H1 (cell line): ENCODE results near the gene MRPL4. TPM values are rescaled to one million over a fixed set of nuclear protein-coding genes. Genes with fewer than 3 reads are reported as not detected.
A peak's percentile ranks its signal among the peaks of the same experiment; 100 is the strongest.

Source experiments
- CTCF ChIA-PET: fragments of 300-600 bp; sonication (Branson Sonifier 250); formaldehyde crosslinking; loops from one replicate; lab custom pipeline; 2021; ENCODE audit not compliant: partially characterized antibody; lab: Charles Lee
- POLR2A ChIA-PET: fragments of 300-600 bp; sonication (Branson Sonifier 250); formaldehyde crosslinking; loops from one replicate; lab custom pipeline; 2021; ENCODE audit warnings: inconsistent platforms; ENCODE audit not compliant: partially characterized antibody; lab: Charles Lee
- DNase-seq, 2 experiments: peaks; one replicate each; pipeline versions ENCODE4 v3.0.0 to v3.0.0-alpha.2; 2010 to 2022; ENCODE audit warnings: low spot score in 2 of 2, low read depth in 1 of 2, mixed read lengths in 1 of 2
- FAIRE-seq: peaks from 2 replicates; lab custom pipeline; 2011; peaks lifted over from hg19 to GRCh38; lab: Jason Lieb, UNC
- H2AFZ ChIP-seq: 2 replicates; pipeline ENCODE4 v1.8.1; 2012; ENCODE audit warnings: low read length, inconsistent platforms
- H2AK5ac ChIP-seq: 2 replicates; pipeline ENCODE4 v1.6.1; 2013; ENCODE audit warnings: low read depth, low read length
- H2BK120ac ChIP-seq: replicated peaks from 2 replicates; pipeline ENCODE3; 2013; ENCODE audit warnings: low read depth, low read length, inconsistent platforms
- H2BK12ac ChIP-seq: 2 replicates; pipeline ENCODE4 v1.6.1; 2013; ENCODE audit warnings: low read depth, low read length
- H2BK15ac ChIP-seq: 2 replicates; pipeline ENCODE4 v1.6.1; 2013; ENCODE audit warnings: low read length
- H2BK20ac ChIP-seq: 2 replicates; pipeline ENCODE4 v1.6.1; 2013; ENCODE audit warnings: low read length
- H2BK5ac ChIP-seq: 2 replicates; pipeline ENCODE4 v1.6.1; 2013; ENCODE audit warnings: low read depth, low read length
- H3K14ac ChIP-seq: 2 replicates; pipeline ENCODE4 v1.6.1; 2013; ENCODE audit warnings: inconsistent platforms; ENCODE audit not compliant: insufficient read length
- H3K18ac ChIP-seq: 2 replicates; pipeline ENCODE4 v1.6.1; 2013; ENCODE audit warnings: low read length; ENCODE audit errors: extremely low read depth
- H3K23ac ChIP-seq: 2 replicates; pipeline ENCODE4 v1.6.1; 2013; ENCODE audit warnings: inconsistent platforms; ENCODE audit not compliant: insufficient read length
- H3K23me2 ChIP-seq: 2 replicates; pipeline ENCODE4 v1.6.1; 2013; ENCODE audit warnings: low read depth, low read length
- H3K27ac ChIP-seq: 2 replicates; pipeline ENCODE4 v1.6.1; 2011; ENCODE audit warnings: low read depth, low read length, inconsistent platforms
- H3K27me3 ChIP-seq, 4 experiments: replicated peaks in 1 of 4; 1 replicate in 1 of 4; 2 replicates in 3 of 4; pipeline versions ENCODE4 v1.6.1 to v1.8.1; 2011 to 2013; ENCODE audit warnings: low read length in 3 of 4, mild to moderate bottlenecking in 3 of 4, inconsistent platforms in 2 of 4, mixed read lengths in 2 of 4, moderate library complexity in 1 of 4; ENCODE audit not compliant: control insufficient read depth in 3 of 4, insufficient read depth in 3 of 4; ENCODE audit errors: extremely low read depth in 1 of 4
- H3K36me3 ChIP-seq, 4 experiments: 2 replicates each; pipeline versions ENCODE4 v1.6.1 to v1.8.1; 2011 to 2013; ENCODE audit warnings: mild to moderate bottlenecking in 4 of 4, low read length in 3 of 4, moderate library complexity in 2 of 4, control low read depth in 1 of 4, inconsistent platforms in 1 of 4; ENCODE audit not compliant: insufficient read depth in 4 of 4, control insufficient read depth in 2 of 4
- H3K4ac ChIP-seq: replicated peaks from 2 replicates; pipeline ENCODE3; 2013; ENCODE audit warnings: low read length, low read depth, mixed read lengths, inconsistent platforms; ENCODE audit not compliant: insufficient read length
- H3K4me1 ChIP-seq, 4 experiments: replicated peaks in 1 of 4; 1 replicate in 1 of 4; 2 replicates in 3 of 4; pipeline versions ENCODE4 v1.6.1 to v1.8.1; 2011 to 2013; ENCODE audit warnings: low read length in 3 of 4, inconsistent platforms in 2 of 4, mixed read lengths in 1 of 4; ENCODE audit not compliant: insufficient read depth in 4 of 4, control insufficient read depth in 3 of 4
- H3K4me2 ChIP-seq, 2 experiments: 2 replicates each; pipeline versions ENCODE4 v1.6.1 to v1.8.1; 2011 to 2013; ENCODE audit warnings: low read depth in 2 of 2, low read length in 2 of 2, control low read depth in 1 of 2, inconsistent platforms in 1 of 2, mild to moderate bottlenecking in 1 of 2; ENCODE audit not compliant: insufficient read depth in 1 of 2
- H3K4me3 ChIP-seq, 4 experiments: fragments of 200-600, 300-600 bp in 1 of 4; sonication (generic), shearing (Covaris generic), sonication (Bioruptor Twin) in 1 of 4; 2 replicates each; pipeline versions ENCODE4 v1.5.1 to v1.8.1; 2011 to 2016; ENCODE audit warnings: low read length in 4 of 4, low read depth in 3 of 4, control low read depth in 2 of 4, inconsistent platforms in 2 of 4, mild to moderate bottlenecking in 2 of 4, mixed read lengths in 1 of 4, moderate library complexity in 1 of 4; ENCODE audit not compliant: insufficient read depth in 2 of 4; ENCODE audit errors: extremely low read depth in 1 of 4
- H3K56ac ChIP-seq: replicated peaks from 2 replicates; pipeline ENCODE3; 2013; ENCODE audit warnings: low read depth, mild to moderate bottlenecking, mixed read lengths, low read length, inconsistent platforms; ENCODE audit not compliant: insufficient read length
- H3K79me1 ChIP-seq: 2 replicates; pipeline ENCODE4 v1.6.1; 2013; ENCODE audit warnings: low read depth, low read length, control low read depth
- H3K79me2 ChIP-seq, 2 experiments: 2 replicates each; pipeline versions ENCODE4 v1.6.1 to v1.8.1; 2012 to 2013; ENCODE audit warnings: low read length in 2 of 2, mild to moderate bottlenecking in 2 of 2, inconsistent platforms in 1 of 2; ENCODE audit not compliant: insufficient read depth in 2 of 2, control insufficient read depth in 1 of 2
- H3K9ac ChIP-seq, 4 experiments: replicated peaks in 1 of 4; 1 replicate in 1 of 4; 2 replicates in 3 of 4; pipeline versions ENCODE4 v1.6.1 to v1.8.1; 2011 to 2013; ENCODE audit warnings: low read depth in 3 of 4, low read length in 3 of 4, control low read depth in 2 of 4, mild to moderate bottlenecking in 2 of 4, moderate library complexity in 2 of 4, inconsistent platforms in 1 of 4; ENCODE audit errors: extremely low read depth in 1 of 4
- H3K9me3 ChIP-seq, 2 experiments: 2 replicates each; pipeline versions ENCODE4 v1.6.1 to v1.8.1; 2012 to 2013; ENCODE audit warnings: mild to moderate bottlenecking in 2 of 2, moderate library complexity in 2 of 2, control low read depth in 1 of 2, inconsistent platforms in 1 of 2, low read depth in 1 of 2, low read length in 1 of 2, mixed read lengths in 1 of 2; ENCODE audit not compliant: insufficient read depth in 2 of 2
- H4K20me1 ChIP-seq, 2 experiments: replicated peaks in 1 of 2; 2 replicates each; pipeline versions ENCODE3 to v1.8.1; 2011 to 2013; ENCODE audit warnings: inconsistent platforms in 2 of 2, low read length in 2 of 2, mild to moderate bottlenecking in 1 of 2; ENCODE audit not compliant: insufficient read depth in 2 of 2, control insufficient read depth in 1 of 2
- H4K5ac ChIP-seq: 2 replicates; pipeline ENCODE4 v1.6.1; 2013; ENCODE audit warnings: low read length, low read depth, mixed read lengths, inconsistent platforms; ENCODE audit not compliant: insufficient read length
- H4K8ac ChIP-seq: 2 replicates; pipeline ENCODE4 v1.8.0; 2013; ENCODE audit warnings: mild to moderate bottlenecking, moderate library complexity, low read length, inconsistent platforms; ENCODE audit not compliant: insufficient read depth; ENCODE audit errors: extremely low read depth
- H4K91ac ChIP-seq: replicated peaks from 2 replicates; pipeline ENCODE3; 2013; ENCODE audit warnings: low read length, mixed read lengths, inconsistent platforms; ENCODE audit not compliant: insufficient read length
- ATF3 ChIP-seq: IDR thresholded peaks from 2 replicates; pipeline ENCODE4 v1.6.1; 2011; ENCODE audit warnings: low read depth, mild to moderate bottlenecking, low read length; ENCODE audit not compliant: insufficient read depth
- BRCA1 ChIP-seq: IDR thresholded peaks from 2 replicates; pipeline ENCODE4 v1.6.1; 2012; ENCODE audit warnings: low read depth, low read length, improper control_type of control experiment
- KDM4A ChIP-seq: IDR thresholded peaks from one replicate; pipeline ENCODE4 v1.7.1; 2012; ENCODE audit warnings: low read depth, mild to moderate bottlenecking, moderate library complexity, low read length, inconsistent platforms; ENCODE audit not compliant: severe bottlenecking
- POLR2AphosphoS5 ChIP-seq: IDR thresholded peaks from 2 replicates; pipeline ENCODE4 v1.6.1; 2011; ENCODE audit warnings: low read depth, low read length
- RBBP5 ChIP-seq: IDR thresholded peaks from 2 replicates; pipeline ENCODE4 v1.7.1; 2012; ENCODE audit warnings: low read depth, mild to moderate bottlenecking, inconsistent platforms, low read length, moderate library complexity, borderline replicate concordance
- SUZ12 ChIP-seq: fragments of 200-600 bp; sonication (generic); IDR thresholded peaks from 2 replicates; pipeline ENCODE4 v1.6.1; 2012; ENCODE audit warnings: mild to moderate bottlenecking, inconsistent platforms, low read length, moderate library complexity, mixed read lengths
- WGBS, 2 experiments: shearing (Covaris generic) in 1 of 2; methylation state at CpG; one replicate each; pipeline versions ENCODE4 v1.1.6 to v1.1.7; 2013 to 2015; ENCODE audit warnings: low lambda C conversion rate in 2 of 2, mixed read lengths in 2 of 2, inconsistent platforms in 1 of 2, low coverage in 1 of 2, missing lambda C conversion rate in 1 of 2; ENCODE audit not compliant: insufficient replicate concordance in 2 of 2, insufficient coverage in 1 of 2, insufficient read length in 1 of 2; ENCODE audit errors: extremely low coverage in 1 of 2, missing lambda C conversion rate in 1 of 2; 5-methylcytosine and 5-hydroxymethylcytosine counted together
- long read RNA-seq, 2 experiments: library from RNA in 1 of 2; library from capped mRNA in 1 of 2; stranded (forward); transcript quantifications; one replicate each; pipeline ENCODE4 v2.0.0, GENCODE V29; 2021; ENCODE audit warnings: inconsistent platforms in 1 of 2
- polyA minus RNA-seq, 3 experiments: library from RNA; depleted of rRNA, polyadenylated mRNA; stranded (reverse); fragments of >200 nt; gene quantifications; 1 replicate in 2 of 3; 2 replicates in 1 of 3; pipeline ENCODE4 v1.2.3, GENCODE V29; 2011
- polyA plus RNA-seq, 7 experiments: library from polyadenylated mRNA; depleted of rRNA in 3 of 7; stranded (reverse) in 5 of 7; unstranded in 2 of 7; fragments of >200 nt in 5 of 7; fragments of 200-250 nt in 2 of 7; gene quantifications; 1 replicate in 5 of 7; 2 replicates in 1 of 7; 4 replicates in 1 of 7; pipeline versions ENCODE4 v1.2.1 to v1.2.3, GENCODE V29; 2011 to 2013; ENCODE audit warnings: missing spikeins in 2 of 7, mixed read lengths in 2 of 7
- total RNA-seq: library from RNA; stranded (reverse); fragmentation: NEBNext Ultra II Directional; extraction: Animal tissue kit (Norgen Biotek cat#: 25700); gene quantifications from 2 replicates; pipeline ENCODE4 v1.2.1, GENCODE V29; 2021

Gene MRPL4
- 82.3 and 90.7 TPM in 2 replicates for total RNA-seq
- 187 and 282 TPM in 2 replicates for polyA plus RNA-seq (2011; rRNA removed)
- 114 TPM for polyA plus RNA-seq (2011; cell fraction: cytosol; rRNA removed)
- polyA plus RNA-seq (2011; cell fraction: nucleus; rRNA removed) = 147 TPM
- 52.4 to 94.1 TPM (median 90.4 TPM) in 4 replicates for polyA plus RNA-seq (2012, experiment 1 of 2)
- 93.0 TPM for polyA plus RNA-seq (2012, experiment 2 of 2)
- 71.0 TPM for polyA plus RNA-seq (2013, experiment 1 of 2)
- polyA plus RNA-seq (2013, experiment 2 of 2) = 66.3 TPM
- polyA minus RNA-seq (2011; rRNA and poly(A)+ RNA removed) = 18.3 and 19.8 TPM in 2 replicates
- 38.4 TPM for polyA minus RNA-seq (2011; cell fraction: cytosol; rRNA and poly(A)+ RNA removed)
- polyA minus RNA-seq (2011; cell fraction: nucleus; rRNA and poly(A)+ RNA removed) = 34.5 TPM
- long read RNA-seq, experiment 1, transcript MRPL4-201 (9 exons, 1,455 nt) = major isoform, 43 of 145 reads
- long read RNA-seq, experiment 1, partial matches to known transcripts = 75 of 145 reads
- long read RNA-seq, experiment 1, other reads (novel, unspliced or antisense) = 25 of 145 reads
- long read RNA-seq, experiment 2, partial matches to known transcripts = 7 of 9 reads
- long read RNA-seq, experiment 2, other reads (novel, unspliced or antisense) = 1 of 9 reads

- peaks cover 5% of the 10 kb centered on the region for H3K23me2 ChIP-seq
- no peak within 1 kb of the TSS for H2BK20ac ChIP-seq
- peaks cover 0 to 4% (median 1%) of the 10 kb centered on the region in 4 experiments; a peak in 1 of 7 replicates for H3K4me1 ChIP-seq
- WGBS, 2 experiments = 1% methylated on average over 66 of the region's 77 CpGs; no CpG with 5 or more reads in 1 of the 2 experiments
- H2BK15ac ChIP-seq = peak within 1 kb of the TSS; percentile 83; the same call in 1 of the 2 replicates
- H3K56ac ChIP-seq = peak within 1 kb of the TSS; percentile 97
- H3K4ac ChIP-seq = peak within 1 kb of the TSS; percentile 4
- POLR2A ChIA-PET = interaction anchor here (1.0 to 3.8 kb wide), 12 partner anchors 8 to 164 kb away, joined by 3 to 14 read pairs (median 3); partner anchors contain the start of genes DNMT1, ICAM5 and S1PR2
- H3K9ac ChIP-seq = peak within 1 kb of the TSS; percentile 83 to 93 (median 88)
- peak within 1 kb of the TSS; percentile 3 for H3K23ac ChIP-seq
- no peaks in the 10 kb centered on the region for H3K9me3 ChIP-seq
- peaks cover 5% of the 10 kb centered on the region; the same call in 1 of the 2 replicates for H3K79me1 ChIP-seq
- DNase-seq = peak; percentile 85 to 97
- H3K18ac ChIP-seq = peak within 1 kb of the TSS; percentile 99
- peak within 1 kb of the TSS; percentile 94 for H4K91ac ChIP-seq
- H3K4me3 ChIP-seq = peak within 1 kb of the TSS; percentile 74 to 100 (median 91)
- H2BK12ac ChIP-seq = no peak within 1 kb of the TSS
- H3K27me3 ChIP-seq = no peaks in the 10 kb centered on the region
- peaks cover 2 to 10% (median 9%) of the 10 kb centered on the region in 4 experiments; a peak in 4 of 8 replicates for H3K36me3 ChIP-seq
- peak within 1 kb of the TSS; percentile 95 to 99 for H3K4me2 ChIP-seq
- peaks cover 0 to 9% of the 10 kb centered on the region in 2 experiments; a peak in 2 of 4 replicates for H3K79me2 ChIP-seq
- H3K27ac ChIP-seq = peak within 1 kb of the TSS; percentile 90
- peak within 1 kb of the TSS; percentile 94; the same call in 1 of the 2 replicates for H2BK5ac ChIP-seq
- FAIRE-seq = peak; percentile 92
- no peak within 1 kb of the TSS for H2AK5ac ChIP-seq
- no peak within 1 kb of the TSS for H3K14ac ChIP-seq
- peaks cover 0 to 4% of the 10 kb centered on the region in 2 experiments for H4K20me1 ChIP-seq
- H2AFZ ChIP-seq = peak within 1 kb of the TSS; percentile 98
- peak within 1 kb of the TSS; percentile 61 for H2BK120ac ChIP-seq
- peak within 1 kb of the TSS; percentile 98 for H4K5ac ChIP-seq
- CTCF ChIA-PET = interaction anchor here (1.1 to 2.6 kb wide), 3 partner anchors 19 to 57 kb away, joined by 3 to 9 read pairs (median 3); partner anchors contain the start of gene DNMT1
- H4K8ac ChIP-seq = peak within 1 kb of the TSS; percentile 100
- TF ChIP-seq POLR2AphosphoS5 (peak; percentile 68), BRCA1 (no peak), KDM4A (peak; percentile 100), ATF3 (peak; percentile 93), RBBP5 (peak; percentile 97), SUZ12 (no peak)
Measured at GRCh38 chr19:10251792-10252694, at the start of gene MRPL4. Gene MRPL4 (plus strand): TSS chr19:10252214. CDS start chr19:10252254, 40 bp downstream.
